Activated CD8-positive, alpha-beta memory T cell treated with anti-CD3 and anti-CD28 coated beads for 48 hours (primary cell): Measurements from ENCODE around the gene HS1BP3.

Source experiments
- DNase-seq, 3 experiments: peaks; one replicate each; pipeline ENCODE4 v3.0.0-alpha.2; 2020; ENCODE audit warnings: low read depth in 2 of 3, low spot score in 2 of 3

HS1BP3 gene

DNA sequence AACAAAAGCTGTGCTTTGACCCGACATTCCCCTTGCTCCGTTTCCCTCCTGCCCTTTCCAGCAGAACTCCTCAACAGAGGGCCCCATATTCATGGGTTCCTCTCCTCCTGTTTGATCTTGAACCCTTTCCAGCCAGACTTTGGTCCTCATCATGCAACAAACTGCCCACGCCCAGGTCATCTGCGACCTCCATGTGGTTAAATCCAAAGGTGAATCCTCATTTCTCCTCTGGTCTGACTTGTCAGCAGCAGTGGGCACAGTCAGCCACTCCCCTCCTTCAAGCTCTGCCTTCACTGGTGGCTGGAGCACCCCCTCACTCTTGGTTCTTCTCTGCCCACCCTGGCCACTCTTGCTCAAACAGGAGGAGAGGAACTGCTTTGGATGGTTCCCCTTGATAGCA lies 2.7 kb downstream of the HS1BP3 start:
- no peak for DNase-seq

DNA sequence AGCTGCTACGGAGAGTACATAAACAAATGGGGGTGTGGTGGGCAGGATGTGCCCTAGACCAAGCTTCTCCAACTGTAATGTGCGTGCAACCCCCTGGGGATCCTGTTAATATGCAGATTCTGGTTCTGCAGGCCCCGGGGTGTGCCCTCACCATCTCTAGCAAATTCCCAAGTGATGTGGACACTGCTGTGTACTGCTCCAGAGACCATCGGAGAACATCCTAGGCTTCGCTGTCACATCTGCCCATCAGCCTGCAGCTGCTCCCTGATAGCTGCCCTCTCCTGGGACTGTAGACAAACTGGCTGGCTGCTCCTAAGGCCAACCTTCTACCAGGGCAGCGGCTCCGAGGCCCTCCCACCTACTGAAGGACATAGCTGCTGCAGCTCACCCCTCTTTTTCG lies 3.2 kb downstream of the HS1BP3 start:
- no peak for DNase-seq

DNA sequence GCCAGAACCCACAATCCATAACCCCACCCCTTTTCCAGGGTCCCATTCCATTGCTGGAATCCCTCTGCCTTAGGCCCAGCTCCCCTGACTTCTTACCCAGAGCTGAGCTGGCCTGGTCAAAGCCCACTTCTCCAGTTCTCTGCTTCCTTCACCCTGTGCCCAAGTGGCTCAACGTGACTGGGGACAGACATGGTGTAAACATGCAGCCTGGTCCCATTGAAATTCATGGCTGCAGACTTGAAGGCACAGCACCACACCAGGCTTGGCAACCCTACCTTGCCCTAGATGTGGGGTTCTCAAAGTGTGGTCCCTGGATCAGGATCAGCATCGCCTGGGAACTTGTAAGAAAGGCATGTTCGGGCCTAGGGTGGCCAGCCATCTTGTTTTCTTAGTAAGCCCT lies 3.7 kb downstream of the HS1BP3 start:
- DNase-seq = no peak

DNA sequence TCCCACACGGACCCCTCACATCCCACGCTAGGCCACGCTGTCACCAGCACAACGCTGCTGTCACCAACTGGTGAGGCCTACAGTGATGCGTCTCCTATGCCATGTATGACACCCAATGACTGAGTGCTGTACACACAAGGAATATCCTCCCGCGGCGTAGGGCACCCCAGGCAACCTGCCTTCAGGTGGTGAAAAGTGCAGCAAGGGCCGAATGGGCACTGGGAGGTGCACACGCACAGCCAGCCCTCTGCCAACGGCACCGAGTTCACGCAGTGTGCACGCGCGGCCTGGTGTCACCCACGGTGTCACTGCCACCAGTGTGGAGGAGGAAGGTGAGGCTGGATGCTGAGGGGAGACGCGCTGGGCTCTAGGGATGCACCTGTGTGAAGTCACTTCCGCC lies 4.5 kb downstream of the HS1BP3 start:
- no peak for DNase-seq

DNA sequence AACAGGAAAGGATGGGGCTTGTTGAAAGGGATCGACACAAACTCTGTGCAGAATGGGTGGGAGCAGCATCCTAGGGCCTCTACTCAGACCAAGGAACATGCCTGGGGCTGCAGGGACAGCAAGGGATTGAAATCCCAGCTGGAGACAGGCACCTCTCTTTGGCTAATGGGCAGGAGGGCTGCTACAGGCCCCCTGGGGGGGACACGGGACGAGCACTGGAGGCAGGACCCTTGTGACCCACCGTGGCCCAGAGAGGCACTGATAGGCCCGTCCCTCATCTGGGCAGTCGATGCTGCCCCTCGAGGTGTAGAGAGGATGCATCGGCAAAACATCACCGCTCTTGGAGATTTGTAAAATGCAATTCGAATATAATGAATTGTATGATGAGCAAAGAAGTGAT lies 5.1 kb downstream of the HS1BP3 start:
- no peak for DNase-seq

DNA sequence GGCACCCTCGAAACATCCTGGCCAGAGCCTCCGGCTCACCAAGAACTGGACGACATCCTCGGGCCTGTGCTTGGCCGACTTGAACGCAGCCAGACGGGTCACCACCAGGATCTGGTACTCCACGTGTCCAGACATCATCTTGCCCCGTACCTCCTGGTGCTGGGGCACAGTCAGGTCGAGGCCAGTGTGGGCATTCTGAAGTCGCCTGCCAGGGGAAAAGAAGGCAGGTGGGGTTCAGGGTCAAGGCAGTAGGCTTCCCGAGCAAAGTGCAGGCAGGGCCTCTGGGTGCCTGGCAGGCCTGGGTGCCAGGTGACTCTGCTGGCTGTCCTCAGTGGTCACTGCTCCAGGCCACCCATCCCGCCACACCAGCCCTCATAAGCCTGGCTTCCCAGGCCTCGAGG lies 5.6 kb downstream of the HS1BP3 start:
- DNase-seq = no peak

DNA sequence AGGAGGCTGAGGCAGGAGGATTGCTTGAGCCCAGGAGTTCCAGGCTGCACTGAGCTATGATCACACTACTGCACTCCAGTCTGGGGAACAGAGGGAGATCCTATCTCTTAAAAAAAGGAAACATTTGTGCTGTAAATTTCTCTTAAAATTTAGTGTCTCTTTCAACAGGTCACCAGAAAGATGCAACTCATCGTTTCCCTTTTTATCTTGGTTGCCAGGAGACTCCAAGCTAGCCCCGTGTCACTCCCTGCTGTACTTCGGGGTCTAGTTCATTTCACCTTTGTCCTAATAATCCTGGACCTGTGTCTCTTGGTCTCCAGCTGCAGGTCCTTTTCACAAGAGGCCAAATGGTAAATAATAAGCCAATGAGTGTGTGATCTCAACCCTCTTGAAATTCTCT lies 7.1 kb downstream of the HS1BP3 start:
- DNase-seq = no peak

DNA sequence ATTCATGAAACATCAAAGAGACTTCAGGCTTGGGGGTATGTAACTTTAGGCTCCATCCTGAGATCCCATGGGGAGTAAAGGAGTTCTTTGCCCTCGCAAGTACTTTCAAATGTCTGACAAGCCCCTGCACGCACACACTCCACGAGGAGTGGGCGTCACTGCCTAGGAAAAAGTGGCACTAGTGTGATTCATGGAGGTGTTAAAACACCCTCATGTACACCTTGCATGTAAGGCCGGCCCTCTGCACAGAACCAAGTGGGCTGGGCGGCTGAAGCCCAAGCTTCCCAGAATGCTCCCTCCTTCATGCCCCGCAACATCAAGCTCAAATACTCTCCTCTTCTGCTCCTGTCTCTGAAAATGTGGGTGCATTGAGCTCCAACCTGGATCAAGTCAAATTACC lies 7.8 kb downstream of the HS1BP3 start:
- DNase-seq = no peak

DNA sequence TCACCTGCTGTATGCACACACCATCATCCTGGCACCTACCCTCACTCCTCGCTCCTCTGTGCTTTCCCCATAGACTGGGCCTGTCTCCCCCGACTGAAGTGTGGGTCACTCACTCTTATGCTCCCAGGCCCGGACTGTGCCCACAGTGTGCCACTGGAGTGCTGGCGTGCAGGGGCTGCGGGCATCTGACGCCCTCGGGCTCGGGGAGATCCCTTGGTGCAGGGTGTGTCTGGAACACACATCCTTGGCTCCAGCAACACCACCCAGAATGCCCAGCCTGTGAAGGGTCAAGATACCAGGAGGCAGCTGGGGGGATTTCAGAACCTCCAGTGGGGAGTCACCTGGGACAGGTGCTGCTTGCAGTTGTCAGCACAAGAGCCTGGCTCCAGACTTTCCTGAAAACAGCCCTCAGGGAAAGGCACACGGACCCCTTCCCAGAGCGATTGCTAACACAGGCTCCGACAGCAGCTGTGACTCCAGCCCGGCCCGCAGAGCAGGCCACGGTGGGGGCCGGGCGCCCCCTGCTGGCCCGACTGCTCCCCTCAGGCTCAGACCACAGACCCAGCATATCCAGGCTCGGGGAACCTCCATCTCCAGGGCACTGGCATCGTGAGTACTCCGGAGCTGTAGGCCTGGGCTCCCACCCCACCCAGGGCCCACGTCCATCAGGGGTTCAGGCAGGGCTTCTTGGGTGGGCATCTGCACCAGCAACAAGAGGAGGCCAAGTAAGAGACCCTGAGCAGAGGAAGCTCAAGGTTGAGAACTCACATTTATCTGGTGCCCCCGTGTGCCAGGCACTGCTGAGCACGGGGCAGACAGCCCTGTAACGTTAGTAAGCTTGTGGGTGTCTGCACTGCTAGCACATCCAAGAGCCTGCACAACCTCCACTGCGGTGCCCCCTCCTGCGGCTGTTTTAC lies 8.6 kb downstream of the HS1BP3 start:
- DNase-seq = peak; percentile 47 to 71 (median 50)

DNA sequence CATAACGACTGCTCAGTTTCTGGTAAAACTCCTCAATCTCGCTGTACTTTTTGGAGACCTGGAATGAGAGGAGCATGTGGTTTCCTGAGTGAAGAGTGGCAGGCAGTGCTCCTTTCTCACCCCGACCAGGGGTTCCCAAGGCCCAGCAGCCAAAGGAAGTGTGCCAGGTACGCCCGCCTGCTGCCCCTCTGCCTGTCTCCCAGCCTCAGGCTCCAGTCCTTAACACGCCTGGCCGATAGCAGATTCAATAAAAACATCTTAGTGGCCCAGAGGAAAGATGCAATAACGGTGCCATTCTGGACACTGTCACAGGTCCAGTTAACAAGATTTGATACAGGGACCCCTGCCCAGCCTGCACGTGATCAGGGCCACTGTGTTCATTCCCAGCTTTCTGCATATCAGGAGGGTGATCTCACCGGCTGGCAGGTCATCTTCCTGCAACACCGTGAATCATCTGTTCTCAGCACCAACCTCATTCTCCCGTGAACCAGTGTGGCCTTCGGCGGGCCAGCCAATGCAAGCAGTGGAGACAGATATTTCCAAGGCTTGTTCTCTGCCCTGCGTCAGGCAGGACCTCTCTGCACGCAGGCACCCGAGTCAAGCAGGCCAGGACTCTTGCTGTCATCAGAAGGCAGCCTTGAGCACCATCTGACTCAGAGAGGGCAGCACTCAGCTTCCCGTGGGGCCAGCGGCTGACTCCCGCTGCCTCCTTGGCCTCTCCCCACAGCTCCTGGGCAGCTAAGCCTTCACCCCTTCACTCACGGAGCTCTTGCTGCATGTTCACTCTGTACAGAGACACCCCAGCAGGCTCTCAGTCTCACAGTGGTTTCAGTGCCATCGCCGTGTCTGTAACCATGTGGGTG lies 9.5 kb downstream of the HS1BP3 start:
- no peak for DNase-seq

DNA sequence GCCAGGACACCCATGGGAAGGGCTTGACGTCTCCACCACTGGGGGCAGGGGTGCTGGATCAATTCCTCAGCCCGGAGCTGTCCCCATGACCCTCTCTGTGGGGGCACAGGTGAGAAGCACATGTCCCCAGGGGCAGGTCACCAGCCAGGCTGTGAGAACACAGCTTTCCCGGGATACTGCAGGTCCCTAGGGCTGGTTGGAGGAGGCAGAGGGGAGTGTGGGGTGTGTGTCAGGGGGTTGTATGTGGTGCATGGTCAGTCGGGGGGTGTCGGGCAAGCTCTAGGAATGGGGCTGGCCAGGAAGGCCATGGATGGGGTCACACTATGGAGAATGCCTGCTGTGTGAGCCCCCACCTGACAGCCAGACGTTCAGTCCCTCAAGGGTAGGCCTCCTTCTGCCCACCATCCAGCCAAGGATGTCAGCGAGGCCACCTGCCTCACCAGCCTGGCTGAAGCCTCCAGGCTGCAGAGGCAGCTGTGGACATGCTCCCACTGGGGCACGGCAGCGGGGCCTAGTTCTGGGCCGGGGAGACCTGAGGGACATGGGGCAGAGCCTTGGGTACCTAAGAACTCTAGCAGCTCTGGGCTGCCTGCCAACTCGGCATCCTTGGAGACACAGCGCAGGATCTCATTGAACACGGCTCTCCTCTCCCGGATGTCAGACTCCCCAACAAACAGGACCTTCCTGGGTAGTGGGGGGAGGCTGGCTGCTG lies 10.3 kb downstream of the HS1BP3 start:
- DNase-seq = no peak

DNA sequence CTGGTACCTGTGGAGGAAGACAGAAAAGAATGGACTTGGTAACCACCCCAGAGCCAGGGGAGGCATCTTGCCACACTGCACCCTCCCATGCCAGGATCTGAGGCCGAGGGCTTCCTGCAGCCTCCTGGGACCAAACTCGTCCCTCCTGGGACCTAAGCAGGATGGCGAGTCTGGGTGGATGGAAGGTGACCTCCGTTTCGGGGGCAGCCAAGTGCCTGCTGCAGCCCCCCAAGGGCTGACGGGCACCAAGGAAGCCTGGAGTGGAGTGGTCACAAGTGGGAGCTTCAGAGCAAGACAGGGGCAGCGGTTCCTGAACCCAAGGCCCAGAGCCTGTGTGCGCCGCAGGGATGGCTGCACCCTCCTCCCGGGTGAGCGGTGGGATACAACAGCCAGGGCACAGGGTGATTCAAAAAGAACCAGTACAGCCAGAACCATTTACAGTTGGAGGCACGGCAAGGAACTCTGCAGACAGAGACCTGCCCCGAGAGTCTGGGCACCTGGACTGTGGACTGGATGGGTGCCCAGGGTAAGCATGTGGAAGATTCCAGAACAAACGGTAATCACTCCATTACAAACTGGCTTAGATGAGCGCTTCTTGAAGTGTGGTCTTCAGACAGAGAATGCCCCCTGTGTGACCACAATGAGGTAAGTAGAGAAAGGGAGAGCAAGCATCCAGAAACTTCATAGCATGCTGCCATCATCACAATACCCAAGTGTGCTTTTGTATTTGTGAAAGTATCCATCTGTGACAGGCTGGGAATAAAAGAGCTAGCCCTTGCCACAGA lies 12.1 kb downstream of the HS1BP3 start:
- DNase-seq = no peak

DNA sequence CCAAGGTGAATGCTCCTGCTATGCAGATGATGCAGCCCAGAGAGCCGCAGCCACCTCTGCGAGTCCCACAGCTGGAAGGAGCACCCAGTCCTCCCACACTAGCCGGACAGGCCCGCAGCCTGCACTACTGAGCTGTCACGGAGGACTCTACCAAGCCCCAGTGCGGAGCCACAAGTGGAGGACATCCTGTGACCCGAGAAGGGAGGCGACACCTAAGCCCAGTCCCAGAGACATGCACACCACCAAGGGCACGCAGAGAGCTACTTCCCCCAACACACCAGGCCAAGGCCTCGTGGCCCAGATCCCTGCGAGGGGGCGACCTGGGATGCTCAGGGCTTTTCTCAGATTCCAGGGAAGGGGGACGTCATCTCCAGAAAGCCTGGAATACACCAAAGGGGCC lies 12.9 kb downstream of the HS1BP3 start:
- no peak for DNase-seq

DNA sequence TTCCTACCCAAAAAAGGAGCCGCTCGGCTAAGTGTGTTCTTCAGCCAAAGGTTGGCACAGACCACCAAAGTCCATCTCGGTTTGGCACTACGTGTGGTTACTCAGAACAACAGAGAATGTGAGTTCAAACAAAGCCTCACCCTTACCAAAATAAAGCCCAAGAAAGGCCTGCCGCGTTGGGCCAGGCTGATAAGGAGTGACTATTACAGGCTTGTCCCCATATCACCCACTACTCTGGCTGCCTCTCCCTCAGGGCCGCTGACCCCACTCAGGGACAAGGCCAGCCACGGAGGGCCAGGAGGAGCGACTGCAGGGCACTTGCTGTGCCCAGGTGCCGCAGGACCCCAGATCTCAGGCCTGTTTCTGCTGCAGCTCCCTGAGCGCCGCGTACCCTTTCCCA lies 13.8 kb downstream of the HS1BP3 start:
- no peak for DNase-seq

DNA sequence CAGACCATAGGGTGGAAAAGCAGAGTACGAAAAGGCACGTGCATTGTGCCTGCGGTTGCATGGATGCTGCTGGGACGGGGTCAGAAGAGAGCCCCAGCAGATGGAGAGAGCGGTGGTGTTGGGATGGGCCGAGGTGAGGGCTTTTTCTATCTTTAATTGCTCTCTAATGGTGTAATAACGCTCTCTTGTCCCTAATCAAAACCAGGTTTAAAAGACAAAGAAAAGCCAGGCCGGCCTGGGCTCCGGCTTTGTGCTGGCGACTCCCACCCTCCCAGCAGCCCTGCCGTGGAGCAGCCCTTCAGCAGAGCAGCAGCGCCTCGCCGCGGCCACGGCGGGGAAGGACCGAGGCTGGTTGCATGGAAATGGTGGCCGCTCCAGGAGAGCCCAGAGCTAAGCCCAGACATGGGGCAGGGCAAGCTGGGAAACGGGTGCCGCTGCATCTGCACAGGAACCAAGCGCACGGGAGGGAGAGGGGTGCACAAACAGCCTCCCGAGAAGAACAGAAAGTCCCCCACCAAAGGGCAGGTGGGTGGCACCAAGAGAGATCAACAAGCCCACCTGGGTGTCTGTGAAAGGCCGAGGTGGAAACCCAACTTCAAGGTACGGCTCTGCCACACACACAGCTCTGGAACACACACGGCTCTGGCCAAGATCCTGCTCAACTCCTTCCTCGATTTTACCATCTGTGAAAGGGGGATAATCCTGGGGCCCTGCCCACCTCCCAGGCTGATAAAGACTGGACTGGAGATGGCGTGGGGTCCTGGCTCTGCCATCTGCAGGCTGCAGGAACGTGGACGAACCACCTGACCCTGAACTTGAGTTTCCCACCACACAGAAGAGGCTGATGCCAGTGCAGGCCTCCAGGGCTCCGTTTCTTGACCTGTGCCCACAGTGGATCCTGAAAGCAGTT lies 15.0 kb downstream of the HS1BP3 start:
- DNase-seq = peak; percentile 16 to 27 (median 25)

DNA sequence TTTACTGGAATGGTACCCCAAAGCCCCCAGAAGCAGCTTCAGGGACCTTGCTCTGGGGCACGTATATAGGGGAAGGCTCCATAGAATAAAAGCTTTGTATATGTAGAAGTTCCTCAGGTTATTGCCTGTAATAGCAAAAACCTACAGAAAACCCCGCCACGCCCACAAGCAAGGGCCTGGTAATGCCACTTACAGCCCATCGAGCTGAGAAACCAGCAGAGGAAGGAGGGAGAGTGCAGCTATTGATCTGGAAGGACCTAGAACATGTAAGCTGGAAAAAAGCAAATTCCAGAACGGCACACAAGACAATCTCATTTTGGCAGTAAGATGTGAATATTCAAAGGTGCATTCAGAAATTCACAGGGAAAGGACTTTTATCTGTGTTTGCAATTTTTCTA lies 15.8 kb downstream of the HS1BP3 start:
- no peak for DNase-seq

DNA sequence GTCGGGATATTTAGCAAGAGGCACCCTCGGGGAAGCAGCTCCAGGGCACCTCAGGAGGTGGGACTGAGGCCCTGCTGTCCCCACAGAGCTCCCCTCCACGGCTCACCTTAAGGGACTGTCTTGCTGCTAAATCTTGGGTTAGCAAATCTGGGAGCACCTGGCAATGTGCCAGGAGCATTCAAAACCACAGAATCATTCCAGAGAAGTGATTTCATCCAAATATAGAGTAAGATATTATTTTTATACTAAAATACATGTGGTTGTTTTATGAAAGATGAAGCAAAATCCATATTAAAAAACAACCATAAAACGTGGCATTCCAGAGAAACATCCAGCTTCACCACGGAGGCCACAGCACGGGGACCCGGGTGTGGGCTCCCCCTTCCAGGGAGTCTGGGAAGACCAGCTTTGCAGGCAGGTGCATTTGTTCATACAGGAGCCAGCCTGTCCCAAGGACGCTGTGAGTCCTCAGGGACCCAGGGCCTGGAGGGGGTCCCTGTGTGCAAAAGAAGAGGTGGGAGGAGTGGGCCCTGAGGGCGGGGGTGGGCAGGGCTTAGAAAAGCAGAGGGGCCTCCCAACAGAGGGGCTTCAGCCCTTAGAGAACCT lies 16.3 kb downstream of the HS1BP3 start:
- no peak for DNase-seq

DNA sequence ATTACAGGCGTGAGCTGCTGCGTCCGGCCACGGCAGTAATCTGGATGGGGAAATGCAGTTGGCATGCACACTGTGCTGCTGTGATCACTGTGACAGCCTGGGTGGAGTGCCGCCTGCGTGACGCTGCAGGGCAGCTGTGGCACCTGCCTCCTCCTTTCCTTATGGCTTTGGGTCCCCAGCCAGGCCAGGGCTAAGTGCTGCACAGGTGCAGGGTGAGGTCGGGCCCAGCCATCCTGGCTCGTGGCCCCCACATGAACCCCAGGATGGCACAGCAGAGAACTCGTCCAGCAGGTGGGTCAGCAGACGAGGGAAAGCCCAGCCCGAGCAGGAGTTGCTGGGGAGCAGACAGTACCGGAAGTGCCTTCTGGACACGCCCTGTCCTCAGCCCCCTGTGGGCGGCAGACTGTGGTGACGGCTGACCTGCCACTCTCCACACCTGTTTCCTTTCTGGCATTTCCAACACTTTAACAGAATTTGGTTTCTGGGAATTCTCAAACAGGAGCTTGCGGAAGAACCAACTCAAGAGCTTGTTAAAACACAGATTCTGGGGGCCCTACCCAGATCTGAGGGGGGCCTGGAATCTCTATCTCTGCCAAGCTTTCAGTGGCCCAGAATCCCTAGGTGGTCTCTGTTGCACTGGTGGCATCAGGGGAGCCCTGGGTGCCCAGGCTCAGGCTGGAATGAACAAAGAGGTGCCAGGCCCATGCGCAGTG lies 16.9 kb downstream of the HS1BP3 start:
- DNase-seq = no peak

DNA sequence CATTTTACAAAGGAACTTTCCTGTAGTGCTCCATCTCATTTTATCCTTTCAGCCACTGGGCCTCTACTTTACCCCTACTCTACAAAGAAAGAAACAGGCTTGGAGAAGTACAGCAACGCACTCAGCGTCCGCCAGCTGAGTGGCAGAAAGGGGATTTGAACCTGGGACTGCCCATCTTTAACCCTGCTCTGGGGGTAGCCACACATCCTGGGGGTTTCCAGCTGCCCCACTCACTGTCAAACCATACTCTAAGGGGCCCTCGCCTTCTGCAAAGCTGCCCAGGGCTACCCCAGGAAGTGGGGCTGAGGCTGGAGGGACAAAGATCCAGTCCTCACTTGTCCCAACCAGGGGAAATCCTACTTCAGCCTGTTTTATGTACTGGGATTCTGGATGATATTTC lies 17.9 kb downstream of the HS1BP3 start:
- DNase-seq = no peak
